HG02798 (cell line): ENCODE results near the gene C9orf78.

ENCODE experiments used
- ATAC-seq: cut with Tn5 transposase; IDR thresholded peaks from one replicate; pipeline ENCODE4 v1.9.1; 2021; ENCODE audit warnings: mild to moderate bottlenecking; ENCODE audit not compliant: unreplicated experiment, poor library complexity

Gene C9orf78

DNA sequence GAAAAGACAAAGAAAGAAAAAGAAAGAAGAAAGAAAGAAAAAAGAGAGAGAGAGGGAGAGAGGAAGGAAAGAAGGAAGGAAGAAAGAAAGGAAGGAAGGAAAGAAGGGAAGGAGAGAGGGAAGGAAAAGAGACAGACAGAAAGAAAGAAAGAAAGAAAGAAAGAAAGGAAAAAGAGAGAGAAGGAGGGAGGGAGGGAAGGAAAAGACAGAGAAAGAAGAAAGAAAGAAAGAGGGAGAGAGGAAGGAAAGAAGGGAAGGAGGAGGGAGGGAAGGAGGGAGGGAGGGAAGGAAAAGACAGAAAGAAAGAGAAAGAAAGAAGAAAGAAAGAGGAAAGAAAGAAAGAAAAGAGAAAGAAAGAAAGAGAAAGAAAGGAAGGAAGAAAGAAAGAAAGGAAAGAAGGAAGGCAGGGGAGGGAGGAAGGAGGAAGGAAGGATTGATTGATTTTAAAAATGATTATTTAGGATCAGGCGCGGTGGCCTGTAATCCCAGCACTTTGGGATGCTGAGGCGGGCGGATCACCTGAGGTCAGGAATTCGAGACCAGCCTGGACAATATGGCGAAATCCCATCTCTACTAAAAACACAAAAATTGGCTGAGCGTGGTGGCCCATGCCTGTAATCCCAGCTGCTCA lies 55.4 kb downstream of the C9orf78 start:
- ATAC-seq: no peak

GRCh38 chr9:129778469-129778868 lies 56.6 kb downstream of the C9orf78 start:
- no peak for ATAC-seq

DNA sequence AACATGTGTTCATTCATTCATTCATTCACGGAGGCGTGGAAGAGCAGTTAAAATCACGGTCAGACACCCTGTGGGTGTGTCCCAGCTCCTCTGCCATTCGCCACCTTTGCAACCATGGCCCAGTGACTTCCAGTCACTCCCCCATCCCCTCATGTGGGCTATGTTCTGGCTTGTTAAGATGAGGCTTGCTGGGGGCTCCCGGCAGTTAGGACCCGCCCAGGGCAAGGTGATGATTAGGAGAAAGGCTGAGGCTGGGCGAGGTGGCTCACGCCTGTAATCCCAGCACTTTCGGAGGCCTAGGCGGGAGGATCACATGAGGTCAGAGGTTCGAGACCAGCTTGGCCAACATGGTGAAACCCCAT lies 57.3 kb downstream of the C9orf78 start:
- ATAC-seq: no peak
